Cardiac septum (tissue), 1 donor: ENCODE results near the gene CHKB. TPM values are rescaled to one million over a fixed set of nuclear protein-coding genes. Genes with fewer than 3 reads are reported as not detected.
"Not testable (repeated sequence)": the region's sequence is repeated elsewhere in the genome, so short reads cannot be mapped to it uniquely, and the experiment has no call there.

Experiments used
- DNase-seq: peaks from one replicate; pipeline ENCODE4 v3.0.0-alpha.2; 2020; ENCODE audit warnings: low spot score
- intact Hi-C: fragments of 100-400 bp; cut with DNase I; formaldehyde crosslinking; loops from one replicate; pipeline ENCODE4 v1.14.0; 2022
- total RNA-seq: library from RNA; stranded (reverse); fragmentation: NEBNext Ultra II Directional; extraction: Animal tissue kit (Norgen Biotek cat#: 25700); gene quantifications from one replicate; pipeline ENCODE4 v1.2.1, GENCODE V29; 2021
- donor health status: DM: no; HTN: no; CAD: no.

The CHKB gene
- total RNA-seq, 1 donor from 2014 or later, result 49.4 TPM

GRCh38 chr22:50542416-50542927 lies 40.2 kb downstream of the CHKB start:
- DNase-seq, result peak; percentile 88

GRCh38 chr22:50541667-50542026 lies 41.0 kb downstream of the CHKB start:
- intact Hi-C loops, result not testable (repeated sequence)
- peak; percentile 86 for DNase-seq

More at GRCh38 chr22:50542416-50542927, 40.2 kb downstream of the CHKB start:
- intact Hi-C loops, result no loop called here

GRCh38 chr22:50540381-50540780 lies 42.3 kb downstream of the CHKB start:
- no peak for DNase-seq
- intact Hi-C loops, result no loop called here

- intact Hi-C loops, result no loop called here
- no peak for DNase-seq
Measured at GRCh38 chr22:50537765-50538164, 44.9 kb downstream of the CHKB start.

- intact Hi-C loops, result no loop called here
- no peak for DNase-seq
Measured at GRCh38 chr22:50536226-50536625, 46.4 kb downstream of the CHKB start.

GRCh38 chr22:50535113-50535512 lies 47.5 kb downstream of the CHKB start:
- DNase-seq, result no peak
- intact Hi-C loops, result no loop called here

GRCh38 chr22:50533856-50534711 lies 48.6 kb downstream of the CHKB start:
- intact Hi-C loops, DNase-seq: not testable (repeated sequence)

GRCh38 chr22:50532824-50533796 lies 49.5 kb downstream of the CHKB start:
- no peak for DNase-seq
- intact Hi-C loops, result no loop called here

- intact Hi-C loops, result no loop called here
- DNase-seq, result peak; percentile 91
Measured at GRCh38 chr22:50531962-50532674, 50.5 kb downstream of the CHKB start.

- DNase-seq, result no peak
- intact Hi-C loops, result no loop called here
Measured at GRCh38 chr22:50531546-50531961, 51.1 kb downstream of the CHKB start.

- intact Hi-C loops, result no loop called here
- peak; percentile 95 for DNase-seq
Measured at GRCh38 chr22:50530877-50531545, 51.6 kb downstream of the CHKB start.

- intact Hi-C loops, result no loop called here
- no peak for DNase-seq
Measured at GRCh38 chr22:50530580-50530876, 52.1 kb downstream of the CHKB start.

- peak; percentile 94 for DNase-seq
- intact Hi-C loops, result loop anchor here (5.0 kb wide), 2 partner anchors 32 to 52 kb away; partner anchors contain the start of genes CHKB and SYCE3
Measured at GRCh38 chr22:50529897-50530579, 52.6 kb downstream of the CHKB start, which contains the start of gene TYMP. Gene TYMP (minus strand): TSS chr22:50530012. CDS start chr22:50529709, 303 bp downstream.

GRCh38 chr22:50529416-50529896 lies 53.2 kb downstream of the CHKB start:
- intact Hi-C loops, result loop anchor here (5.0 kb wide), 2 partner anchors 33 to 53 kb away; partner anchors contain the start of genes CHKB and SYCE3
- peak; percentile 79 for DNase-seq
